Inflammatory macrophage treated with lipopolysaccharide for 4 hours (primary cell): ENCODE measurements around the gene RIN3.

ENCODE experiments used
- DNase-seq: peaks from one replicate; pipeline ENCODE4 v3.0.0-alpha.2; 2020

The RIN3 gene

DNA sequence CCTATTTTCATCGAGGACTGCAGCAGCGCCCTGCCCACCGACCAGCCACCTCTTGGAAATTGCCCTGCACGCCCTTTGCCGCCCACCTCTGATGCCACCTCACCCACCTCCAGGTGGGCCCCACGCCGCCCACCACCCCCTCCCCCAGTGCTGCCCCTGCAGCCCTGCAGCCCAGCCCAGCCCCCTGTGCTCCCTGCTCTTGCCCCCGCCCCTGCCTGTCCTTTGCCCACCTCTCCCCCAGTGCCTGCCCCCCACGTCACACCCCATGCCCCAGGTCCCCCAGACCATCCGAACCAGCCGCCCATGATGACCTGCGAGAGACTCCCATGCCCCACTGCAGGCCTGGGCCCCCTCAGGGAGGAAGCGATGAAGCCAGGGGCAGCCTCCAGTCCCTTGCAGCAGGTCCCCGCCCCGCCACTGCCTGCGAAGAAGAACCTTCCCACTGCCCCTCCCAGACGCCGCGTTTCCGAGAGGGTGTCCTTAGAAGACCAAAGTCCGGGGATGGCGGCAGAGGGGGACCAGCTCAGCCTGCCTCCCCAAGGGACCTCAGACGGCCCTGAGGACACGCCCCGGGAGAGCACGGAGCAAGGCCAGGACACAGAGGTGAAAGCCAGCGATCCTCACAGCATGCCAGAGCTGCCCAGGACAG lies 138.3 kb downstream of the RIN3 start:
- peak; percentile 64 for DNase-seq

DNA sequence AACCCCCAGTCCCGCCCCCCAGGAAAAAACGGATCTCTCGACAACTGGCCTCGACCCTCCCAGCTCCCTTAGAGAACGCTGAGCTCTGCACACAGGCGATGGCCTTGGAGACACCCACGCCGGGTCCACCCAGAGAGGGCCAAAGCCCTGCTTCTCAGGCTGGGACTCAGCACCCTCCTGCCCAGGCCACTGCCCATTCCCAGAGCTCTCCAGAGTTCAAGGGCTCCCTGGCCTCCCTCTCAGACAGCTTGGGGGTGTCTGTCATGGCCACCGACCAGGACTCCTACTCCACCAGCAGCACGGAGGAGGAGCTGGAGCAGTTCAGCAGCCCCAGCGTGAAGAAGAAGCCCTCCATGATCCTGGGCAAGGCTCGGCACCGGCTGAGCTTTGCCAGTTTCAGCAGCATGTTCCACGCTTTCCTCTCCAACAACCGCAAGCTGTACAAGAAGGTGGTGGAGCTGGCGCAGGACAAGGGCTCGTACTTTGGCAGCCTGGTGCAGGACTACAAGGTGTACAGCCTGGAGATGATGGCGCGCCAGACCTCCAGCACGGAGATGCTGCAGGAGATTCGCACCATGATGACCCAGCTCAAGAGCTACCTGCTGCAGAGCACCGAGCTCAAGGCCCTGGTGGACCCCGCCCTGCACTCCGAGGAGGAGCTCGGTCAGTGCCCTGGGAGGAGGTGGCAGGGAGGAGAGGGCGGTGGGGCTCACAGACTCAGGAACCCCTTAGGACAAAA lies 139.0 kb downstream of the RIN3 start:
- DNase-seq, result no peak

DNA sequence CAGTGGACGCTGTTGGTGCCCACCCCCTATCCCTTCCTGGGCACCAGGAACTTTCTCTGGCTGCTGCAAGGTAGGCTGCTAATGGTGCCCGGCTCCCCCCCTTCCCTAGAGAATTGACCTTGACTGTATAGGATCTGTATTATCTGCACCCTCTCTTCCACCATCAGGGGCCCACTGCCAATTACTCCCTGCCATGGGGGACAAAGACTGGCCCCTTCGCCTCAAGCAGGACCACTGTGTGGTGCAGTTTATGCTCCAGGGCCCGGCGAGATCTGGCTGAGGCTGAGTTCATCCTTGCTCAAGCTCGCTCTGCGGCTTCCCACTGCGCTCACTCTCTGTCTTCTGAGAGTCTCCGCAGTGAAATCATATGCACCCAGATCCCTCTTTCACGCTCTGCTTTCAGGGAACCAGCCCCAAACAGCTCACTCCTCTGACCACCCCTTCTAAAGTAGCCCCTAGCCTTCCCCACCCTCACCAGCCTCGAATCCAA lies 139.6 kb downstream of the RIN3 start:
- peak; percentile 79 for DNase-seq

DNA sequence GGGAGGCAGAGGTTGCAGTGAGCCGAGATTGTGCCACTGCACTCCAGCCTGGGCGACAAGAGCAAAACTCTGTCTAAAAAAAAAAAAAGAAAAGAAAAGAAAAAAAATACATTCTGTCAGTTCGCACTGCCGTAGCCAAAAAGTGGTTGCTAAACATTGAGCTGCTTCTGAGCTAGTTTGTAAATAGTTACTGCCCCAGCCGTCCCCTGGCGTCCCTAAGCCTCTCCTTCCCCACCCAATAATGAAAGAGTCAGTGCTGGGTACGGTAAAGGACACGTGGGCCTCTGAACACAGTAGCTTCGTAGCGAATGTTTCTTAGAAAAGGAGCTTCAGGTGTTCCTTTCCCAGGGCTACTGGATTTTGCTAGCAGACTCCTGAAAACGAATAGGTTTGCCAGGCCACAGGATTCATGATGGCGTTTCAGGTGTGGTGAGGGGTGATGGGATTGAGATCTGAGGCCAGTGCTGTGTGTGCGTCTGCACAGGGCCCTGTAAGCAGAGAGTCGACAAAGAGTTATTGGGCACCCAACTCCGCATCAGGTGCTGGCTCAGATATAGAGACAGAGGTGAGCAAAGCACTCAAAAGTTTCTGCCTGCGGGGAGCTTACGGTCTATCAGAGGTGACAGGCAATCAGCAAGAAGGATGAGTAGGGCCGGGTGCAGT lies 140.8 kb downstream of the RIN3 start:
- DNase-seq, result no peak

DNA sequence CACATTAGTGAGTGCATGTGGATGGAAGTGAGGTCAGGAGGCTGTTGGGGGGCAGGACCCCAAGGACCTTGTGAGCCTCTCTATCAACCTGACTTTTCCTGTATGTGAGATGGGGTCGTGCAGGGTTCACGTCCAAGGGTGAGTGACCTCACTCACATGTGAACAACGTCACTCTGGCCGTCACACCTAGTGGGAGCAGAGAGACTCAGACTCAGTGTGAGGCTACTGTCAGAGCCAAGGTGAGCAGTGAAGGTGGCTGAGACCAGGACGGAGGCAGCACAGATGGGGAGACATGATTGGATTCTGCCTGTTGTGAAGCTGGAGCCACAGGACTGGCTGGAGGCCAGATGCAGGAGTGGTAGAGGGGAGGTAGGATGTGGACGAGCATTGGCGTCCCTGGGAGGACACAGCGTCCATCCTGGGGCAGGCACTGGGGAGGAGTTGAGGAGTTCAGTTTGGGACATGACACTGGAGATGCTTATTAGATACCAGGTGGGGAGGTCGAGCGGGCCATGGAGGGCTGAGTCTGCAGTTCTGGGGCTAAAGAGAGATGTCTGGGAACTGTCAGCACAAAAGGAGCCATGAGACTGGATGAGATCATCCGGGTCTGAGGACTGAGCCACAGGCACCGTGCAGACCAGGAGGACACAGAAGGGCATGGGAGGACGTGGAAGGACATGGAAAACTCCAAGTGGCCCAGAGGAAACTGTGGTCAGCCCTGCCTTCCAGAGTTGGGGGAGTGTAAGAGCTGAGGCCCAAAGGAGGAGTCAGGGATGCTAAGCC lies 142.0 kb downstream of the RIN3 start:
- DNase-seq, result peak; percentile 76

DNA sequence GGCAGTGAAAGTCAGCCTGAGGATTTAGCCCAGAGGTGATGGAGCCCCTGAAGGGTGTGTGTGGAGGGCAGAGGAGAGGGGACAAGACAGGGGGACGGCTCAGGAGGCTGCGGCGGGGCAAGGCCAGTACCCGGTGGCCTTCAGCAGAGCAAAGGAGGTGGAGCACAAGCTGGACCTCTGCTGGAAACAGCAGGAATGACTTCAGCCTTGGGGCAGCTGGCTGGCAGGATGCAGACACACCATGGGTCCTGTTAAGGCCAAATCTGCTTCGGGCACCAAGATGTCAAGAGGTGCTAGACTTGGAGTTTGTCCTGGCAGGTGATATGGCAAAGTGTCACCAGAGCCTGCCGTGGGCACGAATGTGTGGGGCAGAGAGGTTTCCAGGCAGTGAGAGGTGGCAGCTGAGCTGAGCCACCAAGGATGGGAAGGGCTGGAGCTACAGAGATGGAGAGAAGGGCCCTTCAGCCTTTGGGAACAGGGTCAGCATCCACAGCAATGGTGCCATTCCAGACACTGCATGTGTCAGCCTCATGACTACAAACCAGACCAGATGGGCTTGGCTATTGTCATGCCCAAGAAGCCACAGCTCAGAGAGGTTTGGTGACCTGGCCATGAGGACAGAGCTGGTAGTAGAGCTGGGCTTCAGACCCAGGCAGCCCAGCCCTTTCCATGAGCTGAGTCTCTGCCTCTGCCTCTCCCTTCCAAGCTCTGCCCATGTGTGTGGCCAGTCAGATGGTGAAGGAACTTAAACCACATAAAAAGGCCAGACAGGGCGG lies 142.9 kb downstream of the RIN3 start:
- DNase-seq, result peak; percentile 60

DNA sequence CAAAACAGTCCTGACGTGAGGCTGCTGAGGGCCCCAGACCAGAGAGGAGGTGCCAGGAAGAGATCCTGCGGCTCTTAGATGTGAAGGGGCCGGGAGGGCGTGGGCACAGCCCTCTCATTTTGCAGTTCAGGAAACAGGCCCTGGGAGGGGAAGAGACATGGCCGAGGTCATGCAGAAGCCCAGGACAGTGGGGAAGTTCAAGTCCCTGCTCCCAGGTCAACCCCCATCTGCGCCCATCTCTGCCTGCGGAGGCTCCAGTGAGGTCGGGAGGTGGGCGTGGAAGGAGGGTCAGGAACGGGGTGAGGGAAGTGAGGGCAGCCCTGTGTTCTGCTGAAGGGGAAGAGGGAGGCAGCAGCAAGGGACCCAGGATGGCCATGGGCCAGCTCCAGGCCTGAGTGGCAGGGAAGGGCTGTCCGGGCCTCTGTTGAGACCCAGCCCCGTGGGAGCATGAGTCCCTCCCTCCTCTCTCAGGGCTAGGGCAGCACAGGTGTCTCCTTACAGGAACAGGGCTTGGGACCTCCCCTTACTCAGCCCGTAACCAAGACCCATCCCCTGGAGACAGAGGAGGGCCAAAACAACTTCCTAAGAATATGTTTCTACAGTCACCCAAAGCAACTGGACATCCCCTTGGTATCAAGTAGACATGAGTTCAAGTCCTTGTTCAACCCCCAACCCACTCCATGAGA lies 144.0 kb downstream of the RIN3 start:
- peak; percentile 76 for DNase-seq

DNA sequence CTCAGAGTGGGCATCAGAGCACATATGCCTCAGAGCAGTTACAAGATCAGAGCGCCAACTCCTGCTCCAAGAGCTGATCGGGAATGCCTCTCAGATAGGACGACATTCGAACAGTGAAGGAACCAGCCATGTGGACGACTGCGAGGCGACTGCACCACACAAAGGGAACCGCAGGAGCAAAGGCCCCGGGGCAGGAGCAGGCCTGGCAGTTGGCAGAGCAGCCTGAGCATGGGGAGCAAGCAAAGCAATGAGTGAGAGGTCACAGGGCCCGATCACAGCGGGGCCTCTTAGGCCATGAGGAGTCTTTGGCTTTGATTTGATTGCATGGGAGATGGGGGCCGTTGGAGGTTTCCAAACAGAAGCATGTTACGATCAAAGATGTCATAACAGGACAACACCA lies 144.6 kb downstream of the RIN3 start:
- DNase-seq, result no peak

DNA sequence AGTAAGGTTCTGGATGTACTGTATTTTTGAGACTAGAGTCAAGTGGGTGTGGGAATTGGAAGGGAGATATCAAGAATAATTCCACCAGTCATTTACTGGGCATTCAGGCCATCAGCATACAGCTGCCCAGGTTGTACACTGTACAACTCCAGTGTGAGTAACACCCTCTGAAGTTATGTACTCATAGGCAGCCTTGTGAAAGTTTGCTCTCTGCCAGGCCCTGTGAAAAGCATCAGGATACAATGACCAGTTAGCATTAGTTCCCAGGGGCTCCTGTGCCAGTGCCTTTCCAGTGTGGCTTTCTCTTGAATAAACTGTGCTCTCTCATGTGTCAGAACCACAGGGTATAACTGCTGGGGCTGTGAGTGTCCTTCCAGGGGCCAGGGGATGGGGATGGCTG lies 145.1 kb downstream of the RIN3 start:
- no peak for DNase-seq

DNA sequence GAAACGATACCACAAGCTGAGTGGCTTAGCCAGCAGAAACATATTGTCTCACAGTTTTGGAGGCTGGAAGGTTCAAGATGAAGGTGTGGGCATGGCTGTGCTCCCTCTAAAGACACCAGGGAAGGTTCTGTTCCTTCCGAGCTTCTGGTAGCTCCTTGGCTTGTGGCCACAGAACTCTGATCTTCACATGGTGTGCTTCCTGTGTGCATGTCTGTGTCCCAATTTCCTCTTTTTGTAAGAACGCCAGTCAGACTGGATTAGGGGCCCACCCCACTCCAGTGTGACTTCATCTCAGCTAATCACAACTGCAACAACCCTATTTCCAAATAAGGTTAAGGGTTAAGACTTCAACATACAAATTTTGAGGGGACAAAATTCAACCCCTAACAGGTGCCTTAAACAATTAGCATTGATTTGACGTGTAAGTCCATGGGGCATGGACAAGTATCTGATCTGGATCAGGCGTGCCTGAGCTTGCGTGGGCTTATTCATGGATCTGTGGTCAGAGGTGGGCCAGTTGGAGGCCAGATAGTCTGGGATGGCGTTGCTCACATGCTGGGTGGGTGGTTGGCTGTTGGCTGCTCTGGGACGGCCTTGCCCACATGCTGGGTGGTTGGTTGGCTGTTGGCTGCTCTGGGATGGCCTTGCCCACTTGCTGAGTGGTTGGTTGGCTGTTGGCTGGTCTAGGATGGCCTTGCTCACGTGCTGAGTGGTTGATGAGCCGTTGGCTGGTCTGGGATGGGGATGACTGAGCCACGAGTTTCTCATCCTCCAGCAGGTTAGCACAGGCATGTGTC lies 146.4 kb downstream of the RIN3 start:
- DNase-seq, result peak; percentile 97

DNA sequence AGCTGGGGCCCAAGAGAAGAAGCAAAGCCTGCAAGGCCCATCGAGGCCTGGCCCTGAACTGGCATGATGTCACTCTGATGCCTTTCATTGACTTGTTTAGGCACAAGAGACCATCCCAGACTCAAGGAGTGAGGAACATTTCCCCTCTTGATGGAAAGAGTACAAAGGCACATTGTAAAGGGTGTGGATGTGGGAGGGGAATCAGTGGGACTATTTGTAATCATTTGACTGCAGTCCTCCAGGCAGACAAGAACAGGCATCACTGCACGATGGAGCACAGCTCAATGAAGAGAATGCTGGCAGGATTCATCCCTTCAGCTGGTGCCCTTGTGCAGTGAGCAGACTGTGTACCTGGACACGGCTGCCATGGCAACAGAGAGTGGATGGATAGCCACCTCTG lies 147.0 kb downstream of the RIN3 start:
- DNase-seq, result no peak

DNA sequence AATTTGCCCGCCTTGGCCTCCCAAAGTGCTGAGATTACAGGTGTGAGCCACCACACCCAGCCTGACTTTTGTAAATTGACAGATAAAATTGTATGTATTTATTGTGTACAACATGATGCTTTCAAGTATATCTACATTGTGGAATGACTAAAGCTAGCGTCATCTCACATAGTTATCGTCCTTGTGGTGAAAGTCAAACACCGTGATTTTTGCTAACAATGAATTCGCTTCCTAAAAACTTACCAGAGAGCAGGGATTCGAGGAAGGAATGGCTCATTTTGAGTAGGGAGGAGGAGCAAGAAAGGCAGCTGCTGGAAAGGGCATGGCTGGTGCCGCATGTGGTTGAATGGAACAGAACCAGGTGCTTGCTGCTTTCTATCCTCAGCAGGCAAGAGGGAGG lies 149.5 kb downstream of the RIN3 start:
- DNase-seq, result no peak

DNA sequence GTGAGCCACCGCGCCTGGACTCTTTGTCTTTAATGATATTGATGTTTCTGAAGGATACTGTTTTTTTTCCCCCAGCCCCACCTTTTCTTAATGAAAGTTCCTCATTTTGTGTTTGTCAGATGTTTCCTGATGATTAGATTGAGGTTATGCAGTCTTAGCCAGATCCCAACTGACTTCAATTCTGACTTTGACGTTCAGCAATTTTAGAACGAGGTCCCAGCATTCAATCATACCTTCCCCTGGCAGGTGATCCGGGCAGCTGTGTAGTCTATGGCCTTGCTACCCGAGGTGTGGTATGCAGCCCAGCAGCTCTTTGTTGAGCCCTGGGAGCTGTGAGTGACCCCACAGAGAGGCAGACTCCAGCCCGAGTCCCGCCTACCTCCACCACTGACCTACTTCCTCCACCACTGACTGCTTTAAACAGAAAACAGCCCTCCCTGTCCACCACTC lies 152.1 kb downstream of the RIN3 start:
- DNase-seq, result peak; percentile 58

DNA sequence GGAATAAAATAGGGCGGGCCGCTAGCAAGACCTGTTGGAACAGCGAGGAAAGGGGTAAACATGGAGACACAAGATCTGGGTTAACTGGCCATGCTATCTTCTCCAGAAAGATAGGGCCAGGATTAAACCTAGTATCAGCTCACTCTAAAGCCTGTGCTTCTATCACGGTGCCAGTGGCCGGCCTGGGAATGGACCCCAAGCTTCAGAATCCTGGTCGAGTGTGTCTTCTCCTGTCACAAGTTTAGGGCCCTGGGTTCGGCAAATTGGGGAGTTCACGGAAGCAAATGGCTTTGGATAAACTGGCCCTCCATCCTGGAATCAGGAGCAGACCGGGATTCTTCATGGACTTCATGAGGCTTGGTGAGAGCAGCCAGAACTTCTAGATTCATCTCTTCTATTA lies 152.7 kb downstream of the RIN3 start:
- no peak for DNase-seq

DNA sequence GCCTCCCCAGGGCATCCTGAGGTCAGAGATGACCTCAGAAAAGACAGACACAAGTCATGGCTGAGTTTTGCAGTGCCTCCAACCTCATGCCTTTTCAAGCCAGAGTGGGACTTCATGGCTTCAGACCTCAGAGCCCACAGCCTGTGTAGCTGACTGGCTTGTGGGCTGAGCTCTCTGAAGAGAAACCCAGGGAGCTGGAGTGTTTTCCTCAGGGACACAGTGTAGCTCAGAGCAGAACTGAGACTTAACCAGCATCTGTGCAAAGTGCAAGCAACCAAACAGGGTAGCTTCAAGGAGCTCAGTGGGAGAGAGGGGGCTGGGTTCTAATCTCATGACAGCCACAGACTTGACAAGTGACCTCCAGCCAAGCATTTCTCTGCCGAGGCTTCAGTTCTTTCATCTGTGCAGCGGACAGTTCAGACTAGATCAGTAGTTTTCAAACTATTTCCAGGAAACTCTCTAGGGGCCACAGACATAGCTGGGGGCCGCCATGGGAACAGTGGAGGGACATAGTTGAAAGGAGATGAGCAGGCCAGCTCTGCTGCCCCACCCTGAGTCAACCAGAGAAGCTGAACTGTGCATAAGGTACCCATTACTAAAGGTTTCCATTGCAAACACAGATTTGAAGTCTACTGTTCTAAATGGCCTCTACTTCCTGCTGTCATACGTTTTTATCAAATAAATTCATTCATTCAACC lies 154.8 kb downstream of the RIN3 start:
- DNase-seq, result no peak

DNA sequence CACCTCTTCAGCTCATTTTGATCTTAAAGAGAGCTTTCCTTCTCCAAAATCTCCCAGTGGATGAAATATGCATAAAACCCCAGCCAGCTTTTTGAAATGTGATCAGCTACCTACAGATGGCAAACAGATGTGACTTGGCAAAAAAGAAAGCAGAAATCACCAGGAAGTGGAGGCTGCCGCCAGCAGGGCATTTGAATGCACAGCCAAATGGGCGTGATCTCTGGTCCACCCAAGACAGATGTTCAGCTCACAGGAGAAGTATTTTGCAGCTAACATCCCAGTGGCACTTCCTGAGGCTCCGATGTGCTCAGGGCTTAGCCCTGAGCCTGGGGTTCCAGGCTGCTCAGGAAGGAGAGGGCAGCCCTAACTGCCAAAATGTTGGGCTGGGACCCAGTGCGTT lies 156.6 kb downstream of the RIN3 start:
- DNase-seq, result peak; percentile 61

DNA sequence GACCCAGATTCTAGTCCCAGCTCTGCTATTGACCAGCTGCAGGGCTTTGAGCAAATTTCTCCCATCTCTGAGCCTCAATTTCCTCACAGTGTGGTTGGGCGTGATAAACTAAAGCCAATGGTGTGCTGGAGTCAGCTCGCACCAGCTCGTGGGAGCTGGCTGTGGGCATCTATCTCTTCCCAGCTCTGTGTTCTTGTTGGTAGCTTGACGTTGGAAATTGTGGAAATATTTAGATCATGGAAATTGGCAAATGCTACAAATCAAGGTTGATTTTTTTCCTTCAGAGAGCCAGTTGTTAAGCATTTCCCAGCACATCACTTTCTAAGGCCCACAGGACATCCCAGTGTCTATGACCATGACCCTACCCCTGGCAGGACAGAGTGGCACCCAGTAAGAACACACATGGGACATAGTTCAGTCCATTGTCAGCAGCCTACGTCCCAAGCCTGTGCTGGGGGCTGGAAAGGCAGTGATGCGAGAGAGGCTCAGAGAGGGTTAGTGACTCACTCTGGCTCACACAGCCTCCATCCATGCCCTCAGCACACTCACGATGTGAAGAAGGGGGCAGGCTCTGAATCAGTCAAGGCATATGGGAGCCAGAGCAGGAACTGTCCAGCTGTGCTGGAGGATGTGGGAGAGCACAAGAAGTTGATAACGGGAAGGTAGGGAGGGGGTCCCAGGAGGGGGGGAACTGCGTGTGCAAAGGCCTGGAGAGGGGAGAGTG lies 157.2 kb downstream of the RIN3 start:
- DNase-seq, result no peak

DNA sequence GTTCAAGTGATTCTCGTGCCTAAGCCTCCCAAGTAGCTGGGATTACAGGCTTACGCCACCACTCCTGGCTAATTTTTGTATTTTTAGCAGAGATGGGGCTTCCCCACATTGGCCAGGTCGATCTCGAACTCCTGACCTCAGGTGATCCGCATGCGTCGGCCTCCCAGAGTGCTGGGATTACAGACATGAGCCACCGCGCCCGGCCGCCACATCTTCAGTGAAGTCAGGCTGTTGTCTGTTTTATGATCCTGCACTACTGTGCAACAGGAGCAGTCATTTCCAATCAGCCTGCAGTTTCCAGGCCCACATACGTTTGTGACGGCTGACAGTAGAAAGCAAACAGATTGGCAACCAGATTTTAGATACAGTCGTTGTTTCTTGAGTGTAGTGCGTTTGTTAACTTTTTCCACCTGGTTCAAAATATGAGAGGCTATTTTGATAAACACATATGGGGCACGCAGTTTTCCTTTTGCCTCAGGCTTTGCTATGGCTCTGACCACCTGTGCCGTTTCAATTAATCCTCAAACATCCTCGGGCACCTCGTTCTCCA lies 160.1 kb downstream of the RIN3 start:
- DNase-seq, result no peak

DNA sequence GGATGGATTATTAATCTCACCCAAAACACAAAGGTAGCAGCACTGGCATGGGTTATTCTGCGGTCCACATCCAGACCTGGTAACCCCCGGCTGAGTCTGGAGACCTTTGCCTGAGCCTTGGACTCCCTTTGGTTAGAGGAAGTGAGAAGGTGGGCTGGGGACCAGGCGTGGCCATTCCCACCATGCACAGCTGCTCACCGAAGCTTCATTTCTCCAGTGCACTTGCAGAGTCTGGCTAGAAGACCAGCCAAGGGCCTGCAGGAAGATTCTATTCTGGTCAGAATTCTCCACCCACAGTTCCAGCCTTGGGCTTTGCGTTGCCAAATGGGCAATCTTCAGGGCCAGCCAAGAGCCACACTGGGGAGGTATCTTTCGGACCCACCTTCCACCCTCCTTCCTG lies 161.8 kb downstream of the RIN3 start:
- no peak for DNase-seq
